NCI-H1092 (cell line): ENCODE data around the gene MYH11.
"Not testable (repeated sequence)": the region's sequence is repeated elsewhere in the genome, so short reads cannot be mapped to it uniquely, and the experiment has no call there.

ENCODE experiments used
- DNase-seq: peaks from one replicate; lab custom pipeline; 2025; lab: John Stamatoyannopoulos, UW

Gene MYH11

GRCh38 chr16:15749985-15750384, 106.8 kb downstream of the MYH11 start:
- no peak for DNase-seq

GRCh38 chr16:15749371-15749770, 107.5 kb downstream of the MYH11 start:
- no peak for DNase-seq

- no peak for DNase-seq
These were observed 108.2 kb downstream of the MYH11 start for GRCh38 chr16:15748654-15749053.

GRCh38 chr16:15747937-15748336, 108.9 kb downstream of the MYH11 start:
- no peak for DNase-seq

GRCh38 chr16:15746332-15746731, 110.5 kb downstream of the MYH11 start:
- no peak for DNase-seq

GRCh38 chr16:15743657-15744056, 113.2 kb downstream of the MYH11 start:
- no peak for DNase-seq

GRCh38 chr16:15742716-15743115, 114.1 kb downstream of the MYH11 start:
- no peak for DNase-seq

GRCh38 chr16:15741207-15741871, 115.5 kb downstream of the MYH11 start:
- DNase-seq, result no peak

GRCh38 chr16:15739950-15740349, 116.9 kb downstream of the MYH11 start:
- DNase-seq, result no peak

GRCh38 chr16:15739464-15739863, 117.4 kb downstream of the MYH11 start:
- no peak for DNase-seq

- DNase-seq, result no peak
These were observed 119.6 kb downstream of the MYH11 start for GRCh38 chr16:15737140-15737644.

GRCh38 chr16:15736529-15736928, 120.3 kb downstream of the MYH11 start:
- DNase-seq, result no peak

- no peak for DNase-seq
These were observed 121.2 kb downstream of the MYH11 start for GRCh38 chr16:15735610-15736009.

- DNase-seq, result no peak
These were observed 124.4 kb downstream of the MYH11 start for GRCh38 chr16:15732416-15732815.

- DNase-seq, result no peak
These were observed 127.7 kb downstream of the MYH11 start for GRCh38 chr16:15729152-15729551.

- DNase-seq, result not testable (repeated sequence)
These were observed 129.1 kb downstream of the MYH11 start for GRCh38 chr16:15727697-15728096.

GRCh38 chr16:15726715-15727114, 130.1 kb downstream of the MYH11 start:
- DNase-seq, result no peak

GRCh38 chr16:15725641-15726240, 131.1 kb downstream of the MYH11 start:
- DNase-seq, result no peak

GRCh38 chr16:15723808-15724207, 133.0 kb downstream of the MYH11 start:
- no peak for DNase-seq

- no peak for DNase-seq
These were observed 135.8 kb downstream of the MYH11 start for GRCh38 chr16:15721018-15721417.

- no peak for DNase-seq
These were observed 140.0 kb downstream of the MYH11 start for GRCh38 chr16:15716694-15717447.

- no peak for DNase-seq
These were observed 141.6 kb downstream of the MYH11 start for GRCh38 chr16:15715221-15715620.
